Right hindlimb (tissue), 1 donor: ENCODE data around the gene MCTP1.

ENCODE experiments used
- DNase-seq: peaks from one replicate; pipeline ENCODE4 v3.0.0-alpha.2; 2018

MCTP1 gene

GRCh38 chr5:94746731-94747124 lies 538.2 kb downstream of the MCTP1 start:
- no peak for DNase-seq

- no peak for DNase-seq
Measured at GRCh38 chr5:94745786-94746730, 538.8 kb downstream of the MCTP1 start.

GRCh38 chr5:94744906-94745305 lies 540.0 kb downstream of the MCTP1 start:
- DNase-seq: no peak

- no peak for DNase-seq
Measured at GRCh38 chr5:94742852-94743251, 542.0 kb downstream of the MCTP1 start.

GRCh38 chr5:94740286-94740685 lies 544.6 kb downstream of the MCTP1 start:
- DNase-seq: no peak

GRCh38 chr5:94736498-94736897 lies 548.4 kb downstream of the MCTP1 start:
- no peak for DNase-seq

- DNase-seq: no peak
Measured at GRCh38 chr5:94731471-94731870, 553.4 kb downstream of the MCTP1 start.

- DNase-seq: no peak
Measured at GRCh38 chr5:94725142-94725541, 559.8 kb downstream of the MCTP1 start.

GRCh38 chr5:94715768-94716167 lies 569.1 kb downstream of the MCTP1 start:
- DNase-seq: no peak

GRCh38 chr5:94711785-94712184 lies 573.1 kb downstream of the MCTP1 start:
- DNase-seq: no peak

- no peak for DNase-seq
Measured at GRCh38 chr5:94709277-94709676, 575.6 kb downstream of the MCTP1 start.

- DNase-seq: no peak
Measured at GRCh38 chr5:94707359-94707758, 577.5 kb downstream of the MCTP1 start.

GRCh38 chr5:94705427-94705826 lies 579.5 kb downstream of the MCTP1 start:
- DNase-seq: no peak

- DNase-seq: no peak
Measured at GRCh38 chr5:94702729-94703128, 582.2 kb downstream of the MCTP1 start.

- no peak for DNase-seq
Measured at GRCh38 chr5:94700592-94700991, 584.3 kb downstream of the MCTP1 start.

GRCh38 chr5:94699562-94699961 lies 585.3 kb downstream of the MCTP1 start:
- DNase-seq: no peak

- no peak for DNase-seq
Measured at GRCh38 chr5:94698197-94698596, 586.7 kb downstream of the MCTP1 start.

GRCh38 chr5:94694671-94695070 lies 590.2 kb downstream of the MCTP1 start:
- no peak for DNase-seq

GRCh38 chr5:94693845-94694370 lies 591.0 kb downstream of the MCTP1 start:
- no peak for DNase-seq

- DNase-seq: no peak
Measured at GRCh38 chr5:94693043-94693822, 591.7 kb downstream of the MCTP1 start.

- no peak for DNase-seq
Measured at GRCh38 chr5:94692581-94692980, 592.3 kb downstream of the MCTP1 start.

GRCh38 chr5:94691949-94692348 lies 592.9 kb downstream of the MCTP1 start:
- DNase-seq: peak; percentile 50

GRCh38 chr5:94691291-94691690 lies 593.6 kb downstream of the MCTP1 start:
- DNase-seq: no peak

- peak; percentile 19 for DNase-seq
Measured at GRCh38 chr5:94690778-94691177, 594.1 kb downstream of the MCTP1 start.
